Measurements from ENCODE around the gene SLC46A3.
"Not testable (repeated sequence)": the region's sequence is repeated elsewhere in the genome, so short reads cannot be mapped to it uniquely, and the experiment has no call there.

The SLC46A3 gene

GRCh38 chr13:28729541-28729940 lies 10.8 kb upstream of the SLC46A3 start:
- no peak for DNase-seq

- no peak for DNase-seq
These were observed 9.9 kb upstream of the SLC46A3 start for GRCh38 chr13:28728642-28729041.

- DNase-seq = no peak
These were observed 6.4 kb upstream of the SLC46A3 start for GRCh38 chr13:28725046-28725610.

- DNase-seq = no peak
These were observed 5.0 kb upstream of the SLC46A3 start for GRCh38 chr13:28723806-28724205.

GRCh38 chr13:28719227-28720055 lies 671 bp upstream of the SLC46A3 start:
- DNase-seq = no peak

GRCh38 chr13:28718196-28718542 lies 601 bp downstream of the SLC46A3 start:
- no peak for DNase-seq

GRCh38 chr13:28717170-28717569 lies 1.6 kb downstream of the SLC46A3 start:
- no peak for DNase-seq

GRCh38 chr13:28716511-28716910 lies 2.3 kb downstream of the SLC46A3 start:
- DNase-seq = peak; percentile 83

GRCh38 chr13:28714651-28715050 lies 4.1 kb downstream of the SLC46A3 start:
- no peak for DNase-seq

- no peak for DNase-seq
These were observed 8.6 kb downstream of the SLC46A3 start for GRCh38 chr13:28710161-28710560.

GRCh38 chr13:28707629-28708427 lies 10.9 kb downstream of the SLC46A3 start:
- DNase-seq = peak; percentile 45

- no peak for DNase-seq
These were observed 13.2 kb downstream of the SLC46A3 start for GRCh38 chr13:28705461-28706083.

- DNase-seq = no peak
These were observed 13.9 kb downstream of the SLC46A3 start for GRCh38 chr13:28704919-28705318.

GRCh38 chr13:28704282-28704681 lies 14.5 kb downstream of the SLC46A3 start:
- no peak for DNase-seq

GRCh38 chr13:28699246-28699645 lies 19.5 kb downstream of the SLC46A3 start:
- no peak for DNase-seq

- DNase-seq = no peak
These were observed 21.3 kb downstream of the SLC46A3 start for GRCh38 chr13:28697441-28697840.

- DNase-seq = not testable (repeated sequence)
These were observed 24.9 kb downstream of the SLC46A3 start for GRCh38 chr13:28693605-28694491.

GRCh38 chr13:28685892-28686291 lies 32.9 kb downstream of the SLC46A3 start:
- no peak for DNase-seq

GRCh38 chr13:28685114-28685513 lies 33.7 kb downstream of the SLC46A3 start:
- DNase-seq = no peak

GRCh38 chr13:28684257-28684656 lies 34.5 kb downstream of the SLC46A3 start:
- DNase-seq = no peak

- DNase-seq = not testable (repeated sequence)
These were observed 35.6 kb downstream of the SLC46A3 start for GRCh38 chr13:28683169-28683568.

- DNase-seq = no peak
These were observed 38.2 kb downstream of the SLC46A3 start for GRCh38 chr13:28680541-28680940.
